K562 (cell line): ENCODE results near the gene SMAP2. TPM values are rescaled to one million over a fixed set of nuclear protein-coding genes. Genes with fewer than 3 reads are reported as not detected.

ENCODE experiments used
- ATF7 ChIP-seq: fragments of 450-650 bp; IDR thresholded peaks from 2 replicates; pipeline ENCODE4 v1.7.1; 2014; ENCODE audit warnings: mild to moderate bottlenecking, moderate library complexity
- CAMTA2 ChIP-seq: fragments of 250-450 bp; sonication (Bioruptor Pico); conservative IDR thresholded peaks from 2 replicates; pipeline ENCODE4 v1.5.1; 2022
- ETS1 ChIP-seq: conservative IDR thresholded peaks from 2 replicates; pipeline ENCODE4 v1.6.1; 2011; ENCODE audit warnings: low read depth, mild to moderate bottlenecking, low read length; ENCODE audit not compliant: control insufficient read depth
- HDAC6 ChIP-seq: IDR thresholded peaks from 2 replicates; pipeline ENCODE4 v1.6.1; 2012; ENCODE audit warnings: low read depth, mild to moderate bottlenecking, control low read depth, inconsistent platforms, low read length, moderate library complexity
- KLF13 ChIP-seq: fragments of 450-650 bp; IDR thresholded peaks from 2 replicates; pipeline ENCODE4 v1.6.1; 2016; ENCODE audit warnings: missing genetic modification characterization, low read depth, mild to moderate bottlenecking, missing compliant biosample characterization, moderate library complexity, borderline replicate concordance
- MTF1 ChIP-seq: fragments of 250-450 bp; sonication (Bioruptor Pico); IDR thresholded peaks from 2 replicates; pipeline ENCODE4 v1.9.0; 2021; ENCODE audit warnings: moderate library complexity, mild to moderate bottlenecking, inconsistent platforms, borderline replicate concordance
- NEUROD1 ChIP-seq: fragments of 150-350 bp; IDR thresholded peaks from 2 replicates; pipeline ENCODE4 v1.6.1; 2014; ENCODE audit warnings: borderline replicate concordance, low read length, low read depth; ENCODE audit not compliant: partially characterized antibody
- NR1H2 ChIP-seq: sonication (generic); formaldehyde crosslinking; IDR thresholded peaks from 2 replicates; pipeline ENCODE4 v1.4.0; 2020; ENCODE audit warnings: mild to moderate bottlenecking, missing genetic modification reagents
- NR4A1 ChIP-seq, 2 experiments: fragments of 250-450 bp in 1 of 2; fragments of 450-650 bp in 1 of 2; sonication (Bioruptor Pico) in 1 of 2; IDR thresholded peaks; 2 replicates each; pipeline versions ENCODE4 v1.4.0 to v1.6.1; 2016 to 2020; ENCODE audit warnings: mild to moderate bottlenecking in 2 of 2, missing compliant biosample characterization in 1 of 2, missing genetic modification characterization in 1 of 2, moderate library complexity in 1 of 2
- RCOR1 ChIP-seq, 2 experiments: IDR thresholded peaks; 2 replicates each; pipeline ENCODE4 v1.6.1; 2012; ENCODE audit warnings: low read depth in 2 of 2, low read length in 2 of 2, borderline replicate concordance in 1 of 2, improper control_type of control experiment in 1 of 2
- RERE ChIP-seq: sonication (generic); formaldehyde crosslinking; IDR thresholded peaks from 2 replicates; pipeline ENCODE4 v1.8.0; 2023; ENCODE audit warnings: missing genetic modification reagents, mild to moderate bottlenecking, borderline replicate concordance
- RNF219 ChIP-seq: fragments of 250-450 bp; sonication (Bioruptor Pico); IDR thresholded peaks from 2 replicates; pipeline ENCODE4 v1.5.0; 2022; ENCODE audit warnings: mild to moderate bottlenecking
- XRCC5 ChIP-seq: fragments of 200-400 bp; formaldehyde crosslinking; IDR thresholded peaks from 2 replicates; pipeline ENCODE4 v1.6.1; 2017; ENCODE audit warnings: low read depth, mild to moderate bottlenecking, low read length
- ZNF12 ChIP-seq: sonication (generic); formaldehyde crosslinking; IDR thresholded peaks from 2 replicates; pipeline ENCODE4 v1.4.0; 2020; ENCODE audit warnings: mild to moderate bottlenecking, missing genetic modification reagents
- ZNF408 ChIP-seq: fragments of 250-450 bp; sonication (Bioruptor Pico); IDR thresholded peaks from 2 replicates; pipeline ENCODE4 v1.4.0; 2020; ENCODE audit warnings: low read depth, mild to moderate bottlenecking, moderate library complexity
- ZNF696 ChIP-seq: fragments of 250-450 bp; sonication (Bioruptor Pico); conservative IDR thresholded peaks from 2 replicates; pipeline ENCODE4 v1.4.0; 2020; ENCODE audit warnings: mild to moderate bottlenecking, moderate library complexity
- ZNF766 ChIP-seq: fragments of 200-800 bp; sonication (Bioruptor generic); conservative IDR thresholded peaks from 2 replicates; pipeline ENCODE4 v1.6.1; 2016; ENCODE audit warnings: missing genetic modification characterization, missing compliant biosample characterization
- ZNF780A ChIP-seq: fragments of 250-450 bp; sonication (Bioruptor Pico); IDR thresholded peaks from 2 replicates; pipeline ENCODE4 v1.5.0; 2021; ENCODE audit warnings: mild to moderate bottlenecking
- polyA plus RNA-seq, 8 experiments: library from polyadenylated mRNA; depleted of rRNA in 4 of 8; stranded (reverse) in 5 of 8; unstranded in 3 of 8; fragments of >200 nt; fragmentation: Nextera tagmentation in 2 of 8; fragmentation: Illumina TruSeq in 1 of 8; extraction: Ambion mirVana in 2 of 8; extraction: Trizol in 1 of 8; gene quantifications; 2 replicates each; pipeline versions ENCODE4 v1.2.1 to v1.2.3, GENCODE V29; 2011 to 2014; ENCODE audit warnings: inconsistent platforms in 1 of 8, missing spikeins in 1 of 8
- total RNA-seq, 7 experiments: library from RNA; depleted of rRNA in 6 of 7; stranded (reverse); fragments of >200 nt in 6 of 7; fragmentation: Illumina TruSeq in 2 of 7; extraction: Trizol in 2 of 7; gene quantifications; 2 replicates each; pipeline versions ENCODE4 v1.2.1 to v1.2.3, GENCODE V29; 2011 to 2021; ENCODE audit warnings: low replicate concordance in 1 of 7

Gene SMAP2
- total and polyA plus RNA-seq, 9 of the 15 experiments (the other 6 are each of a cell fraction or from before 2014, with no cell fraction given), result 38.7 to 212 (median 94.1) TPM

GRCh38 chr1:40449684-40450494, 76.4 kb downstream of the SMAP2 start, which contains the start of gene ZFP69B (continued):
- TF ChIP-seq ETS1 (peak; percentile 67), ZNF780A (CRISPR knock-in tag) (no peak), XRCC5 (no peak), KLF13 (peak; percentile 50; the same call in 1 of the 2 replicates), HDAC6 (0 out of 2 replicates have a peak, but pooled peaks have one; percentile 41), NR1H2 (CRISPR knock-in tag) (no peak), NR4A1 (CRISPR knock-in tag; IDR thresholded peaks at IDR 0.05) (no peak), NR4A1 (tag; IDR thresholded peaks at IDR 0.05) (no peak), RNF219 (CRISPR knock-in tag) (no peak), ZNF696 (no peak), ZNF12 (CRISPR knock-in tag) (peak; percentile 77), RCOR1 (IDR thresholded peaks at IDR 0.05; ENCODE audit: borderline replicate concordance in 1 of 2, low read depth in 2 of 2, low read length in 2 of 2) (peak in 1 of 2 experiments; percentile 78; a peak in 2 of 4 replicates), NEUROD1 (peak; percentile 14), RERE (CRISPR knock-in tag) (no peak), MTF1 (CRISPR knock-in tag) (no peak), ZNF408 (CRISPR knock-in tag) (no peak), CAMTA2 (CRISPR knock-in tag) (0 out of 2 replicates have a peak, but pooled peaks have one; percentile 15), ATF7 (peak; percentile 70), ZNF766 (CRISPR knock-in tag) (no peak; the same call in 1 of the 2 replicates)
